Right renal pelvis (tissue), 4 donors: ENCODE results near the gene FOXF1. TPM values are rescaled to one million over a fixed set of nuclear protein-coding genes. Genes with fewer than 3 reads are reported as not detected.

Experiments
- DNase-seq, 4 donors: peaks; one replicate each; pipeline ENCODE4 v3.0.0-alpha.2; 2013; ENCODE audit warnings: low read depth in 4 of 4, low spot score in 3 of 4, missing footprints in 1 of 4
- polyA plus RNA-seq, 4 donors: library from polyadenylated mRNA; unstranded; fragments of 120-200 nt; gene quantifications; one replicate each; pipeline ENCODE4 v1.2.1, GENCODE V29; 2013; ENCODE audit not compliant: insufficient read length in 4 of 4

FOXF1 gene
- polyA plus RNA-seq, 4 donors, result 0.07 to 0.60 (median 0.24) TPM

- no peak for DNase-seq
Observed at GRCh38 chr16:86503830-86504229, 6.5 kb upstream of the FOXF1 start.

GRCh38 chr16:86504315-86505184 lies 5.8 kb upstream of the FOXF1 start:
- no peak for DNase-seq

- no peak for DNase-seq
Observed at GRCh38 chr16:86505185-86505898, 5.0 kb upstream of the FOXF1 start.

GRCh38 chr16:86505899-86506864 lies 4.1 kb upstream of the FOXF1 start:
- DNase-seq, result no peak

- no peak for DNase-seq
Observed at GRCh38 chr16:86507173-86508027, 2.9 kb upstream of the FOXF1 start.

- DNase-seq, result no peak
Observed at GRCh38 chr16:86508028-86508946, 2.0 kb upstream of the FOXF1 start.

GRCh38 chr16:86508947-86509758 lies 1.2 kb upstream of the FOXF1 start:
- no peak for DNase-seq

GRCh38 chr16:86509759-86510464 lies 415 bp upstream of the FOXF1 start:
- DNase-seq, result no peak

GRCh38 chr16:86511317-86512161 lies 1.2 kb downstream of the FOXF1 start:
- DNase-seq, result no peak

- no peak for DNase-seq
Observed at GRCh38 chr16:86512301-86512859, 2.1 kb downstream of the FOXF1 start.

GRCh38 chr16:86512860-86513470 lies 2.6 kb downstream of the FOXF1 start:
- DNase-seq, result no peak

- DNase-seq, result no peak
Observed at GRCh38 chr16:86513471-86514277, 3.3 kb downstream of the FOXF1 start.

- DNase-seq, result no peak
Observed at GRCh38 chr16:86514481-86515376, 4.4 kb downstream of the FOXF1 start.

GRCh38 chr16:86515413-86515776 lies 5.1 kb downstream of the FOXF1 start:
- no peak for DNase-seq
